Thyroid gland (tissue), 4 donors: ENCODE measurements around the gene SHISA2.

ENCODE experiments used
- POLR2A ChIP-seq, 2 donors: fragments of 450-650 bp; IDR thresholded peaks; one replicate each; pipeline ENCODE4 v1.6.1; 2017; ENCODE audit warnings: antibody characterized with exemption in 2 of 2, mild to moderate bottlenecking in 2 of 2, moderate library complexity in 1 of 2
- TF ChIP-seq, protein P1 (sequence below), 6 experiments: fragments of 200-600 bp in 3 of 6; fragments of 450-650 bp in 3 of 6; sonication (generic) in 3 of 6; IDR thresholded peaks; one replicate each; pipeline ENCODE4 v1.5.1; 2016 to 2019; ENCODE audit warnings: antibody characterized with exemption in 6 of 6, mild to moderate bottlenecking in 2 of 6, inconsistent platforms in 1 of 6, moderate library complexity in 1 of 6

DNA sequence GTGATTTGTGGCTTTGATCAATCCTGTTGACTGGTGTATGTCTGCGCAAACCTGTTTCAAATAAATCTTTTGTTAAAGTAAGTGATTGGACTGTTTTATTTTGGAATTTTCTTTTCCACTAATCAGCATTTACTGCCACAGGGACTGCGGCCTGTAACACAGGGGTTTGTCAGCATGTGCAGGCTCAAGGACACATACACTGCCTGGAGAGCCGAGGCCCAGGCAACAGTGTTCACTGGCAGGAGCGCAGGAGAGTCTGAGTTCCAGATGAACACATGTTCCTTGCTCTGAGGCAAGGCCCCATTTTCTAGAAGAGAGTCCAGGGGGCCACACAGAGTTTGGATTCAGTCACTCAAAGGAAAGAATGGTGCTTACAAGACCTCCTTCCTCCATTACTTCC lies 26.0 kb downstream of the SHISA2 start:
- TF ChIP-seq, protein P1, sequence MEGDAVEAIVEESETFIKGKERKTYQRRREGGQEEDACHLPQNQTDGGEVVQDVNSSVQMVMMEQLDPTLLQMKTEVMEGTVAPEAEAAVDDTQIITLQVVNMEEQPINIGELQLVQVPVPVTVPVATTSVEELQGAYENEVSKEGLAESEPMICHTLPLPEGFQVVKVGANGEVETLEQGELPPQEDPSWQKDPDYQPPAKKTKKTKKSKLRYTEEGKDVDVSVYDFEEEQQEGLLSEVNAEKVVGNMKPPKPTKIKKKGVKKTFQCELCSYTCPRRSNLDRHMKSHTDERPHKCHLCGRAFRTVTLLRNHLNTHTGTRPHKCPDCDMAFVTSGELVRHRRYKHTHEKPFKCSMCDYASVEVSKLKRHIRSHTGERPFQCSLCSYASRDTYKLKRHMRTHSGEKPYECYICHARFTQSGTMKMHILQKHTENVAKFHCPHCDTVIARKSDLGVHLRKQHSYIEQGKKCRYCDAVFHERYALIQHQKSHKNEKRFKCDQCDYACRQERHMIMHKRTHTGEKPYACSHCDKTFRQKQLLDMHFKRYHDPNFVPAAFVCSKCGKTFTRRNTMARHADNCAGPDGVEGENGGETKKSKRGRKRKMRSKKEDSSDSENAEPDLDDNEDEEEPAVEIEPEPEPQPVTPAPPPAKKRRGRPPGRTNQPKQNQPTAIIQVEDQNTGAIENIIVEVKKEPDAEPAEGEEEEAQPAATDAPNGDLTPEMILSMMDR (IDR thresholded peaks at IDR 0.05): no peak
- no peak for TF ChIP-seq POLR2A (IDR thresholded peaks at IDR 0.05)
